ENCODE measurements around the gene MYOD1.

DNA sequence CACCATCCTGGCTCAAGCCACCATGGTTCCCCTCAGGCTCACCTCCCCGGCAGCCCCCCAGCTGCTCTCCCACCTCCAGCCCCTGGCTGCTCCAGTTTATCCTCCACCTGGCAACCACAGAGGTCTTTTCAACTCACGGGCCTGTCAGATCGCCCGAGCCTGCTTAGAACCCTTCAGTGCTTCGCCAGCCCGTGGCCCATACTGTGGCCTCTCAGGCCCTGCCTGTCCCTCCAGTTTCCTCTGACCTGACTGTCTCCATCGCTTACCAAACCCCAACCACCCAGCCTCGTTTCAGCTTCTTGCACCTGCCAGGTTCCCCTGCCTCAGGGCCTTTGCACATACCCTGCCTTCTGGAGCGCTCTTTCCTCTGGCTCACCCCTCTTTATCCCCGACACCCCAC, 22.1 kb downstream of the MYOD1 start:
- TF ChIP-seq, protein P1, sequence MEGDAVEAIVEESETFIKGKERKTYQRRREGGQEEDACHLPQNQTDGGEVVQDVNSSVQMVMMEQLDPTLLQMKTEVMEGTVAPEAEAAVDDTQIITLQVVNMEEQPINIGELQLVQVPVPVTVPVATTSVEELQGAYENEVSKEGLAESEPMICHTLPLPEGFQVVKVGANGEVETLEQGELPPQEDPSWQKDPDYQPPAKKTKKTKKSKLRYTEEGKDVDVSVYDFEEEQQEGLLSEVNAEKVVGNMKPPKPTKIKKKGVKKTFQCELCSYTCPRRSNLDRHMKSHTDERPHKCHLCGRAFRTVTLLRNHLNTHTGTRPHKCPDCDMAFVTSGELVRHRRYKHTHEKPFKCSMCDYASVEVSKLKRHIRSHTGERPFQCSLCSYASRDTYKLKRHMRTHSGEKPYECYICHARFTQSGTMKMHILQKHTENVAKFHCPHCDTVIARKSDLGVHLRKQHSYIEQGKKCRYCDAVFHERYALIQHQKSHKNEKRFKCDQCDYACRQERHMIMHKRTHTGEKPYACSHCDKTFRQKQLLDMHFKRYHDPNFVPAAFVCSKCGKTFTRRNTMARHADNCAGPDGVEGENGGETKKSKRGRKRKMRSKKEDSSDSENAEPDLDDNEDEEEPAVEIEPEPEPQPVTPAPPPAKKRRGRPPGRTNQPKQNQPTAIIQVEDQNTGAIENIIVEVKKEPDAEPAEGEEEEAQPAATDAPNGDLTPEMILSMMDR (conservative IDR thresholded peaks at IDR 0.05; ENCODE audit: low read length): no peak
- TF ChIP-seq EZH2phosphoT487 (IDR thresholded peaks at IDR 0.05; ENCODE audit: borderline replicate concordance, low read depth, low read length): no peak
